ENCODE results near the gene NCAPD3. TPM values are rescaled to one million over a fixed set of nuclear protein-coding genes. Genes with fewer than 3 reads are reported as not detected.

NCAPD3 gene
- total RNA-seq, 2 donors from 2014 or later: 42.6 to 45.5 TPM

- H3K36me3 ChIP-seq (ENCODE audit: control insufficient read depth, insufficient read depth, low read length): no peaks in the 10 kb centered on the region
- peaks cover 10% of the 10 kb centered on the region for H3K9me3 ChIP-seq (ENCODE audit: control insufficient read depth, low read length)
- Mint-ChIP-seq H3K4me3 (peak overlapping the region; percentile 53), H3K4me1 (peaks cover 16% of the 10 kb centered on the region), H3K27ac (no peak overlapping the region), H3K36me3 (ENCODE audit: low read depth) (peaks cover 8% of the 10 kb centered on the region), H3K9me3 (no peaks in the 10 kb centered on the region), H3K27me3 (ENCODE audit: insufficient read depth) (peaks cover 28% of the 10 kb centered on the region)
- DNase-seq: peak; percentile 89
- H3K27me3 ChIP-seq (ENCODE audit: control insufficient read depth, insufficient read depth, low read length, poor library complexity, severe bottlenecking): no peaks in the 10 kb centered on the region
- TF ChIP-seq, protein P1, sequence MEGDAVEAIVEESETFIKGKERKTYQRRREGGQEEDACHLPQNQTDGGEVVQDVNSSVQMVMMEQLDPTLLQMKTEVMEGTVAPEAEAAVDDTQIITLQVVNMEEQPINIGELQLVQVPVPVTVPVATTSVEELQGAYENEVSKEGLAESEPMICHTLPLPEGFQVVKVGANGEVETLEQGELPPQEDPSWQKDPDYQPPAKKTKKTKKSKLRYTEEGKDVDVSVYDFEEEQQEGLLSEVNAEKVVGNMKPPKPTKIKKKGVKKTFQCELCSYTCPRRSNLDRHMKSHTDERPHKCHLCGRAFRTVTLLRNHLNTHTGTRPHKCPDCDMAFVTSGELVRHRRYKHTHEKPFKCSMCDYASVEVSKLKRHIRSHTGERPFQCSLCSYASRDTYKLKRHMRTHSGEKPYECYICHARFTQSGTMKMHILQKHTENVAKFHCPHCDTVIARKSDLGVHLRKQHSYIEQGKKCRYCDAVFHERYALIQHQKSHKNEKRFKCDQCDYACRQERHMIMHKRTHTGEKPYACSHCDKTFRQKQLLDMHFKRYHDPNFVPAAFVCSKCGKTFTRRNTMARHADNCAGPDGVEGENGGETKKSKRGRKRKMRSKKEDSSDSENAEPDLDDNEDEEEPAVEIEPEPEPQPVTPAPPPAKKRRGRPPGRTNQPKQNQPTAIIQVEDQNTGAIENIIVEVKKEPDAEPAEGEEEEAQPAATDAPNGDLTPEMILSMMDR (conservative IDR thresholded peaks at IDR 0.05): peak; percentile 24
- no peak overlapping the region for H3K9ac ChIP-seq (ENCODE audit: extremely low read depth, low read length, poor library complexity, severe bottlenecking)
- 36% methylated on average over 17 to 54 of the region's 54 CpGs for WGBS, 2 experiments (ENCODE audit: insufficient coverage in 1 of 2, insufficient read length in 1 of 2)
- H3K4me3 ChIP-seq (ENCODE audit: low read length): peak overlapping the region; percentile 67
- H3K4me1 ChIP-seq (ENCODE audit: control insufficient read depth, insufficient read depth, low read length): no peaks in the 10 kb centered on the region
- no peak overlapping the region for H3K27ac ChIP-seq (ENCODE audit: low read depth, low read length)
Observed at GRCh38 chr11:134124660-134125451, 98.9 kb downstream of the NCAPD3 start.

- Mint-ChIP-seq H3K4me3 (no peak overlapping the region), H3K27ac (no peak overlapping the region), H3K36me3 (ENCODE audit: low read depth) (peaks cover 3% of the 10 kb centered on the region), H3K27me3 (ENCODE audit: insufficient read depth) (peaks cover 25% of the 10 kb centered on the region), H3K4me1 (peaks cover 18% of the 10 kb centered on the region), H3K9me3 (no peaks in the 10 kb centered on the region)
- TF ChIP-seq, protein P1 (conservative IDR thresholded peaks at IDR 0.05): no peak
- H3K9ac ChIP-seq (ENCODE audit: extremely low read depth, low read length, poor library complexity, severe bottlenecking): no peak overlapping the region
- no peaks in the 10 kb centered on the region for H3K9me3 ChIP-seq (ENCODE audit: control insufficient read depth, low read length)
- H3K27me3 ChIP-seq (ENCODE audit: control insufficient read depth, insufficient read depth, low read length, poor library complexity, severe bottlenecking): no peaks in the 10 kb centered on the region
- no peak overlapping the region for H3K27ac ChIP-seq (ENCODE audit: low read depth, low read length)
- H3K4me1 ChIP-seq (ENCODE audit: control insufficient read depth, insufficient read depth, low read length): no peaks in the 10 kb centered on the region
- H3K36me3 ChIP-seq (ENCODE audit: control insufficient read depth, insufficient read depth, low read length): no peaks in the 10 kb centered on the region
- 87 to 91% methylated on average over 5 to 9 of the region's 9 CpGs for WGBS, 2 experiments (ENCODE audit: insufficient coverage in 1 of 2, insufficient read length in 1 of 2)
- H3K4me3 ChIP-seq (ENCODE audit: low read length): no peak overlapping the region
- no peak for DNase-seq
Observed at GRCh38 chr11:134120921-134121526, 102.7 kb downstream of the NCAPD3 start.

DNA sequence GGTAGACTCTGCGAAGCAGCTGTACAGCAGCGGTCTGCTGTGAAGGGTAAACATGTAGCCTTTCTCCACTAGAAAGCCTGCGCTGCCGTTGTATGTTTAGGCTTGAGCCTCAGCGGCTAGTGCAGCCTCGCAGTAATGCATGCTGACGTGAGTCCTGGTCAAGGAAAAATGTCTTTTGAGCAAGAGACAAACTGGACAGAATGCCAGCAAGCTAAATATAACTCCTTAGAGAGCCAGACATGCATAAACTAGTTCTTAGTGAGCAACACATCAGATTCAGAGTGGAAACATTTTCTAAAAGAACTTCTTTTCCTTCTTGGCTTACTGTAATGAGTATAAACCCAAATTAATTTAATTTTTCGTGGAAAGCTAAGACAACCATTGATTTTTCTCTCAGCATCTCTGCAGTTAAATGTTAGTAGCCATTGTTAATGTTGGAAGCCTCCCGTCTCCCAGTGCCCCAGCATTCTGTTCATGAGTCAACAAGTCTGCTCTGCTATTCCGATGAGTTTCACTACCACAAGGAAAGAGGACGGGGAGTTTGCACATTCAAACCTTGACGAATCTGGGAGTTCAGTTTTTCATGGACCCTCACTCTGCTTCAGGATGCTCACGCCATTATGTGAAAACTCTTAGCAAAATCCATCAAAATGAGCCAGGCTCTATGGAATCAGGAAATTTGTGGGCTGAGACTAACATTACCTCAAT, 103.5 kb downstream of the NCAPD3 start:
- 74 to 89% methylated on average over 10 to 13 of the region's 13 CpGs for WGBS, 2 experiments (ENCODE audit: insufficient coverage in 1 of 2, insufficient read length in 1 of 2)
- TF ChIP-seq, protein P1 (conservative IDR thresholded peaks at IDR 0.05): no peak
- Mint-ChIP-seq H3K4me3 (no peak overlapping the region), H3K4me1 (peaks cover 16% of the 10 kb centered on the region), H3K27me3 (ENCODE audit: insufficient read depth) (peaks cover 19% of the 10 kb centered on the region), H3K27ac (no peak overlapping the region), H3K9me3 (no peaks in the 10 kb centered on the region), H3K36me3 (ENCODE audit: low read depth) (peaks cover 3% of the 10 kb centered on the region)
- Histone ChIP-seq H3K9me3 (ENCODE audit: control insufficient read depth, low read length) (no peaks in the 10 kb centered on the region), H3K4me1 (ENCODE audit: control insufficient read depth, insufficient read depth, low read length) (no peaks in the 10 kb centered on the region), H3K36me3 (ENCODE audit: control insufficient read depth, insufficient read depth, low read length) (no peaks in the 10 kb centered on the region), H3K27me3 (ENCODE audit: control insufficient read depth, insufficient read depth, low read length, poor library complexity, severe bottlenecking) (no peaks in the 10 kb centered on the region), H3K9ac (ENCODE audit: extremely low read depth, low read length, poor library complexity, severe bottlenecking) (no peak overlapping the region), H3K27ac (ENCODE audit: low read depth, low read length) (peak overlapping the region; percentile 47), H3K4me3 (ENCODE audit: low read length) (no peak overlapping the region)
- DNase-seq: no peak
